H9 (cell line): ENCODE measurements around the gene TMEM54. TPM values are rescaled to one million over a fixed set of nuclear protein-coding genes. Genes with fewer than 3 reads are reported as not detected.

Experiments
- DNase-seq: peaks from one replicate; pipeline ENCODE4 v3.0.0-alpha.2; 2017
- H2AFZ ChIP-seq: one replicate; pipeline ENCODE4 v1.6.1; 2013; ENCODE audit warnings: mild to moderate bottlenecking, low read length, control low read depth, moderate library complexity
- H2AK5ac ChIP-seq: 2 replicates; pipeline ENCODE4 v1.6.1; 2013; ENCODE audit warnings: low read length, control low read depth, mixed read lengths; ENCODE audit not compliant: insufficient read length
- H2BK120ac ChIP-seq: one replicate; pipeline ENCODE4 v1.6.1; 2013; ENCODE audit warnings: low read depth, mild to moderate bottlenecking, low read length, control low read depth, inconsistent platforms; ENCODE audit not compliant: poor library complexity, severe bottlenecking
- H2BK12ac ChIP-seq: 2 replicates; pipeline ENCODE4 v1.6.1; 2013; ENCODE audit warnings: low read length, control low read depth, mixed read lengths, low read depth; ENCODE audit not compliant: insufficient read length
- H2BK15ac ChIP-seq: 2 replicates; pipeline ENCODE4 v1.6.1; 2013; ENCODE audit warnings: low read depth, low read length, control low read depth
- H2BK20ac ChIP-seq: one replicate; pipeline ENCODE4 v1.6.1; 2013; ENCODE audit warnings: low read depth, mild to moderate bottlenecking, low read length, control low read depth, inconsistent platforms; ENCODE audit not compliant: poor library complexity, severe bottlenecking
- H2BK5ac ChIP-seq: 2 replicates; pipeline ENCODE4 v1.6.1; 2013; ENCODE audit warnings: low read length, control low read depth, mixed read lengths; ENCODE audit not compliant: insufficient read length
- H3K14ac ChIP-seq: 2 replicates; pipeline ENCODE4 v1.6.1; 2013; ENCODE audit warnings: low read length, control low read depth; ENCODE audit not compliant: insufficient read depth
- H3K18ac ChIP-seq: 2 replicates; pipeline ENCODE4 v1.6.1; 2013; ENCODE audit warnings: low read depth, mild to moderate bottlenecking, mixed read lengths, low read length, control low read depth; ENCODE audit not compliant: insufficient read length
- H3K23ac ChIP-seq: 2 replicates; pipeline ENCODE4 v1.6.1; 2013; ENCODE audit warnings: low read length, control low read depth, mixed read lengths, low read depth; ENCODE audit not compliant: insufficient read length
- H3K23me2 ChIP-seq: 2 replicates; pipeline ENCODE4 v1.6.1; 2013; ENCODE audit warnings: low read depth, mild to moderate bottlenecking, mixed read lengths, low read length, control low read depth; ENCODE audit not compliant: insufficient read length, poor library complexity, severe bottlenecking
- H3K27ac ChIP-seq: 2 replicates; pipeline ENCODE4 v1.5.1; 2013; ENCODE audit warnings: low read length, control low read depth, mixed read lengths, low read depth; ENCODE audit not compliant: insufficient read length
- H3K27me3 ChIP-seq: 2 replicates; pipeline ENCODE4 v1.6.1; 2013; ENCODE audit warnings: low read length, control low read depth, inconsistent platforms; ENCODE audit not compliant: insufficient read depth
- H3K4ac ChIP-seq: 2 replicates; pipeline ENCODE4 v1.6.1; 2013; ENCODE audit warnings: low read depth, mild to moderate bottlenecking, control low read depth, inconsistent platforms, low read length, moderate library complexity
- H3K4me1 ChIP-seq: 2 replicates; pipeline ENCODE4 v1.6.1; 2013; ENCODE audit warnings: low read length, control low read depth, inconsistent platforms; ENCODE audit not compliant: insufficient read depth
- H3K4me2 ChIP-seq: 2 replicates; pipeline ENCODE4 v1.6.1; 2013; ENCODE audit warnings: low read length, control low read depth, mixed read lengths; ENCODE audit not compliant: insufficient read length, insufficient read depth
- H3K56ac ChIP-seq: 2 replicates; pipeline ENCODE4 v1.6.1; 2013; ENCODE audit warnings: low read depth, mild to moderate bottlenecking, mixed read lengths, low read length, control low read depth; ENCODE audit not compliant: insufficient read length
- H3K79me1 ChIP-seq: 2 replicates; pipeline ENCODE4 v1.6.1; 2013; ENCODE audit warnings: low read depth, mild to moderate bottlenecking, moderate library complexity, low read length, control low read depth, inconsistent platforms; ENCODE audit not compliant: insufficient read depth, poor library complexity, severe bottlenecking
- H3K79me2 ChIP-seq: 2 replicates; pipeline ENCODE4 v1.6.1; 2013; ENCODE audit warnings: low read length, control low read depth, inconsistent platforms; ENCODE audit not compliant: insufficient read depth
- H3K9ac ChIP-seq: 2 replicates; pipeline ENCODE4 v1.6.1; 2013; ENCODE audit warnings: low read length, control low read depth, mixed read lengths; ENCODE audit not compliant: insufficient read length; ENCODE audit errors: extremely low read depth
- H3K9me3 ChIP-seq: one replicate; pipeline ENCODE4 v1.6.1; 2013; ENCODE audit warnings: low read depth, low read length, inconsistent platforms; ENCODE audit not compliant: control insufficient read depth
- H3T11ph ChIP-seq: one replicate; pipeline ENCODE4 v1.6.1; 2013; ENCODE audit warnings: mild to moderate bottlenecking, low read length, control low read depth, inconsistent platforms
- H4K20me1 ChIP-seq: one replicate; pipeline ENCODE4 v1.6.1; 2013; ENCODE audit not compliant: control insufficient read depth, insufficient read length, insufficient read depth
- H4K5ac ChIP-seq: 2 replicates; pipeline ENCODE4 v1.6.1; 2013; ENCODE audit warnings: low read depth, mild to moderate bottlenecking, mixed read lengths, low read length, control low read depth; ENCODE audit not compliant: insufficient read length
- H4K8ac ChIP-seq: replicated peaks from 2 replicates; pipeline ENCODE4 v1.6.1; 2013; ENCODE audit warnings: low read length, control low read depth, mixed read lengths, low read depth; ENCODE audit not compliant: insufficient read length
- H4K91ac ChIP-seq: 2 replicates; pipeline ENCODE4 v1.6.1; 2013; ENCODE audit warnings: low read depth, mild to moderate bottlenecking, moderate library complexity, mixed read lengths, low read length, control low read depth; ENCODE audit not compliant: insufficient read length
- H3K27ac Mint-ChIP-seq, 3 experiments: 2 replicates in 2 of 3; 3 replicates in 1 of 3; pipeline ENCODE4 v1.8.0; 2020 to 2021; ENCODE audit warnings: mixed read lengths in 3 of 3, mild to moderate bottlenecking in 1 of 3, moderate library complexity in 1 of 3
- H3K27me3 Mint-ChIP-seq: 2 replicates; pipeline ENCODE4 v1.8.0; 2021; ENCODE audit warnings: low read depth, mild to moderate bottlenecking, moderate library complexity, mixed read lengths
- H3K36me3 Mint-ChIP-seq, 3 experiments: 2 replicates in 2 of 3; 3 replicates in 1 of 3; pipeline ENCODE4 v1.8.0; 2020 to 2021; ENCODE audit warnings: low read depth in 3 of 3, mixed read lengths in 3 of 3; ENCODE audit not compliant: insufficient read depth in 1 of 3
- H3K4me1 Mint-ChIP-seq, 2 experiments: 2 replicates each; pipeline ENCODE4 v1.8.0; 2020; ENCODE audit warnings: mixed read lengths in 2 of 2
- H3K4me3 Mint-ChIP-seq, 2 experiments: 2 replicates in 1 of 2; 3 replicates in 1 of 2; pipeline ENCODE4 v1.8.0; 2020 to 2021; ENCODE audit warnings: mild to moderate bottlenecking in 2 of 2, mixed read lengths in 2 of 2, moderate library complexity in 1 of 2
- H3K9me3 Mint-ChIP-seq, 2 experiments: 2 replicates in 1 of 2; 3 replicates in 1 of 2; pipeline ENCODE4 v1.8.0; 2020; ENCODE audit warnings: mild to moderate bottlenecking in 2 of 2, mixed read lengths in 2 of 2, moderate library complexity in 1 of 2
- CTCF ChIP-seq: fragments of 200-600 bp; sonication (generic); conservative IDR thresholded peaks from 3 replicates; pipeline ENCODE4 v1.8.0; 2021; ENCODE audit warnings: antibody characterized with exemption, mild to moderate bottlenecking
- WGBS: extraction: QIAGEN DNeasy Blood & Tissue Kit; methylation state at CpG from one replicate; pipeline ENCODE4 v1.1.7; 2013; ENCODE audit warnings: missing lambda C conversion rate, low lambda C conversion rate, mixed read lengths; ENCODE audit not compliant: insufficient read length; ENCODE audit errors: extremely low coverage; 5-methylcytosine and 5-hydroxymethylcytosine counted together
- total RNA-seq: library from RNA; stranded (reverse); gene quantifications from 2 replicates; pipeline ENCODE4 v1.2.1, GENCODE V29; 2021

Gene TMEM54
- total RNA-seq, 1 experiment from 2014 or later, result 17.2 TPM

DNA sequence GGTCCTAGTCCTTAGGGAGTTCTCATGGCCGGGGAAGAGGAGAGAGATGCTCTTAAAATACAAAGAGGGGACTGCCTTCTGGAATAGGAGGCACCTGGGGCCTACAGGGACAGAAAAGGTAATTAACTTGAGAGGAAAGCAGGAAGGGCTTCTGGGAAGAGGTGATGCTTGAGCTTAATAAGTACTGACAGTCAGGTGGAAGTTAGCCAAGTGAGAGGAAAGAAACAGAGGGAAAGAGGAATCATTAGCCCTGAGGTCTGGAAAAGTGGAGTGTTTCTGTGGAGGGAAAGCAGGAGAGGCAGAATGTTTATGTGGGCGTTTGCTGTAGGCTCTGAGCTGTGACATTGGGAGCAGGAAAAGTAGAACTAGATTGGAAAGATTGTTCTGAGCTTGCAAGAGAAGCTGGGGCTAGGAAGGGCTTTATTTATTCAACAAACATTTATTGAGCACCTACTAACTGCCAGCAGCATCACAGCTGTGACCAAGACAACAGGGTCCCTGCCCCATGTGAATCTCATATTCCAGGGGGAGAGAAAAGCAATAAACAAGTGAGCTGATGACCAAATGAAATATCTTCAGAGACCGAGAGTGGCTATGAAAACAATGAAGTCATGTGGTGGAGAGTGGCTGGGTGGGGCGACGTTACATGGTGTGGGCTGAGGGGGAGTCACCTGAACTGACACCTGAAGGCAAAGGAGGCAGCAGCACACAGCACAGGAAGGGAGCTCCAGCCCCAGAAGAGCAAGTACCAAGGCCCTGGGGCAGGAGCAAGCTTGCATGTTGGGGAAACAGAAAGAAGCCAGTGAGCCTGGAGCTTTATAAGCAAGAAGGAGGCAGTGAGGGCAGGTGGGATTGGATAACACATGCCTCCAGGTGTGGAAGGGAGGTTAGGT is 26.1 kb downstream of the TMEM54 start:
- H3K4me3 Mint-ChIP-seq, result peak overlapping the region in 1 of 2 experiments; percentile 19; a peak in 2 of 5 replicates
- DNase-seq, result no peak
- H3K9me3 Mint-ChIP-seq, result no peaks in the 10 kb centered on the region
- Histone ChIP-seq H3K56ac (no peak overlapping the region), H2BK15ac (no peak overlapping the region), H2BK120ac (no peak overlapping the region), H2BK20ac (no peak overlapping the region), H4K91ac (no peak overlapping the region), H3K9me3 (no peaks in the 10 kb centered on the region), H3K27me3 (peaks cover 13% of the 10 kb centered on the region; the same call in 1 of the 2 replicates), H3K23me2 (peaks cover 4% of the 10 kb centered on the region), H3K9ac (no peak overlapping the region), H3K18ac (no peak overlapping the region), H4K5ac (no peak overlapping the region), H4K8ac (no peak overlapping the region), H3K4ac (no peak overlapping the region), H3T11ph (no peak overlapping the region), H2BK12ac (no peak overlapping the region), H3K14ac (no peak overlapping the region), H3K79me1 (no peaks in the 10 kb centered on the region), H2AFZ (no peak overlapping the region), H2AK5ac (no peak overlapping the region), H3K23ac (no peak overlapping the region), H3K4me1 (peaks cover 3% of the 10 kb centered on the region; the same call in 1 of the 2 replicates), H3K27ac (no peak overlapping the region), H3K79me2 (no peaks in the 10 kb centered on the region), H2BK5ac (no peak overlapping the region), H3K4me2 (no peak overlapping the region), H4K20me1 (no peaks in the 10 kb centered on the region)
- H3K36me3 Mint-ChIP-seq, result no peaks in the 10 kb centered on the region
- H3K27ac Mint-ChIP-seq, result peak overlapping the region in 2 of 3 experiments; percentile 4 to 92; a peak in 3 of 7 replicates
- H3K27me3 Mint-ChIP-seq, result peaks cover 28% of the 10 kb centered on the region
- TF ChIP-seq CTCF, result no peak
- no CpG with 5 or more reads among the region's 5 CpGs for WGBS
- H3K4me1 Mint-ChIP-seq, result peaks cover 39 to 55% of the 10 kb centered on the region in 2 experiments
